Right ventricle myocardium superior (tissue), 1 donor: Measurements from ENCODE around the gene MILR1. TPM values are rescaled to one million over a fixed set of nuclear protein-coding genes. Genes with fewer than 3 reads are reported as not detected.
"Not testable (repeated sequence)": the region's sequence is repeated elsewhere in the genome, so short reads cannot be mapped to it uniquely, and the experiment has no call there.

Experiments used
- ATAC-seq: fragments of 200-7000 bp; cut with Tn5 transposase; one replicate; pipeline ENCODE4 v1.9.1; 2020; ENCODE audit warnings: mild to moderate bottlenecking; ENCODE audit not compliant: poor library complexity
- DNase-seq: peaks from one replicate; pipeline ENCODE4 v3.0.0-alpha.2; 2020
- intact Hi-C: fragments of 100-400 bp; cut with DNase I; formaldehyde crosslinking; loops from one replicate; pipeline ENCODE4 v1.11.2; 2022
- long read RNA-seq: library from polyadenylated mRNA; unstranded; transcript quantifications from one replicate; pipeline ENCODE4 v2.0.0, GENCODE V29; 2021
- total RNA-seq: library from RNA; stranded (reverse); fragmentation: NEBNext Ultra II Directional; extraction: Animal tissue kit (Norgen Biotek cat#: 25700); gene quantifications from one replicate; pipeline ENCODE4 v1.2.1, GENCODE V29; 2021
- donor health status: DM: no; HTN: yes; CAD: no; lungs with severe emphysema.

The MILR1 gene, protein sequence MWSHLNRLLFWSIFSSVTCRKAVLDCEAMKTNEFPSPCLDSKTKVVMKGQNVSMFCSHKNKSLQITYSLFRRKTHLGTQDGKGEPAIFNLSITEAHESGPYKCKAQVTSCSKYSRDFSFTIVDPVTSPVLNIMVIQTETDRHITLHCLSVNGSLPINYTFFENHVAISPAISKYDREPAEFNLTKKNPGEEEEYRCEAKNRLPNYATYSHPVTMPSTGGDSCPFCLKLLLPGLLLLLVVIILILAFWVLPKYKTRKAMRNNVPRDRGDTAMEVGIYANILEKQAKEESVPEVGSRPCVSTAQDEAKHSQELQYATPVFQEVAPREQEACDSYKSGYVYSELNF
- 2.2 TPM for total RNA-seq
- long read RNA-seq, partial matches to known transcripts, result 0 of 2 reads
- long read RNA-seq, other reads (novel, unspliced or antisense), result 2 of 2 reads

DNA sequence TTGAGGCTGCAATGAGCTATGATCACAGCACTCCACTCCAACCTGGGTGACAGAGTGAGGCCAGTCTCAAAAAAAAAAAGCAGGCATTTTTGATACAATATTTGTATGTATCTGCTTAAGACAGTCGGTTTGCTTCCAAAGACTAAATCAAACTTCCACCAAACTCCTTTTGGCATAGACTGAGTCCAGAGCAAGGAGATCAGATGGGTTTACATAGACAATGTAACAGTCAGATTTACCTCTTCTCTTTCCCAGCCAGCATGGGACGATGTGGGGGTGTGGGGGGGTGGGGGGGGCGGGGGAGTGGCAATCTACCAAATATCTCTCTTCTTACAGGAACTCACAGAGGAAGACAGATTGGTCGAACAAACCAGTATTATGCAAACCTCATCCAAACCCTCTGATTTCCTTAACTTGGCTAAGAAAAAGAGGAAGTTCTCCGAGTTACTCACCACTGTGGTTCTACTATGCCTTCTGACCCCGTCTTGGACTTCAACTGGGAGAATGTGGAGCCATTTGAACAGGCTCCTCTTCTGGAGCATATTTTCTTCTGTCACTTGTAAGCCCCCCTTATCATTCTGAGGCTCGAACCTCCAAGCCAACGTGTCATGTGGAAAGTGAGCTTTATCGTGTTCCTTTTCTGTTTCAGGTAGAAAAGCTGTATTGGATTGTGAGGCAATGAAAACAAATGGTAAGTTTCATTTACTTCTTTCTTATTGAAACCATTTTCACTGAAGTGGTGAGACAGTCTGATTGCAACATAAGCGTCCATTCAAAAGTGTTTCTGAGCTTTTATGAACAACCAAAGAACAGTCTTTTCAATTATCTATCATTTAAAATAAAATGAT is at the start of gene MILR1:
MILR1 (plus strand) TSS at position 451 of the 848 bp plus-strand sequence; CDS start at position 505, 54 bp downstream.
- ATAC-seq, result peak; percentile 97
- intact Hi-C loops, result no loop called here
- no peak for DNase-seq

DNA sequence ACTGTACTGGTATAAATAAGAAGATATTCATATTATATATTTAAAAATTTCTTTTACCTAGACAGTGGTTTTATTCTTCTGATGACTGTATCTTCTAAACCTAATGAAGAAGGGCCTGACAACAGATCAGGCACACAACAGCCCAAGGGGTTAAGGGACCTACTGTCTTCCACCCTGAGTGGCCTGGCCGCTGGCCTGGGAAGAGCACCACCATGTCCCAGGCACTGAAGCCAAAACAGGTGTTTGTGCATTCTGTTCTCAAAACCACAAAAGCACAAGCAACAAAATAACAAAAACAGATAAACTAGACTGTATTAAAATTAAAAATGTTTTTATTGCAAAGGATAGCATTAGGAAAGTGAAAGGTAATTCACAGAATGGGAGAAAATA is 49.2 kb upstream of the MILR1 start:
- intact Hi-C loops, result no loop called here
- DNase-seq (no peak), ATAC-seq (no peak)

DNA sequence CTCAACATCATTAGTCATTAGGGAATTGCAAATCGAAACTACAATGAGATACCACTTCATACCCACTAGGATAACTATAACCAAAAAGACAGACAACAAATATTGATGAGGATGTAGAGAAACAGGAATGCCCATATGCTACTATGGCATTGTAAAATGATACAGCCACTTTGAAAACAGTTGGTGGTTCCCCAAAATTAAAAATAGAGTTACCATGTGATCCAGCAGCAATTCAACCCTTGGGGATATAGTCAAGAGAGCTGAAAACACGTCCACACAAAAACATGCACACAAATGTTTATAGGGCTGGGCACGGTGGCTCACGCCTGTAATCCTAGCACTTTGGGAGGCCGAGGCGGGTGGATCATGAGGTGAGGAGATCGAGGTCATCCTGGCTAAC is 48.3 kb upstream of the MILR1 start:
- intact Hi-C loops, result no loop called here
- ATAC-seq (no peak), DNase-seq (peak; percentile 25)

DNA sequence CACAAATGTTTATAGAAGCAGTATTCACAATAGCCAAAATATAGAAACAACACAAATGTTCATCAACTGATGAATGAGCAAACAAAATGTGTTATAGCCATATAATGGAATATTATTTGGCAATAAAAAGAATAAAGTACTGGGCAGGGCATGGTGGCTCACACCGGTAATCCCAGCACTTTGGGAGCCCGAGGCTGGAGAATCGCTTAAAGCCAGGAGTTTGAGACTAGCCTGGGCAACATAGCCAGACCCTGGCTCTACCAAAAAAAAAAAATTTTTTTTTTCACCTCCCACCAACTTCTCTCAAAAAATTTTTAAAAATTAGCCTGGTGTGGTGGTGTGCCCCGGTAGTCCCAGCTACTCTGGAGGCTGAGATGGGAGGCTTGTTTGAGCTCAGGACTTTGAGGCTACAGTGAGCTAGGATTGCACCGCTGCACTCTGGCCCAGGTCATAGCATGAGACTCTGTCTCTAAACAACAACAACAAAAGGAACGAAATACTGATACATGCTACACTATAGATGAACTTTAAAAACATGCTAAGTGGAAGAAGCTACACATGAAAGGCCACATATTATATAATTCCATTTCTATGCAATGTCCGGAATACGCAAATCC is 47.6 kb upstream of the MILR1 start:
- ATAC-seq (no peak), DNase-seq (peak; percentile 21)
- intact Hi-C loops, result no loop called here

DNA sequence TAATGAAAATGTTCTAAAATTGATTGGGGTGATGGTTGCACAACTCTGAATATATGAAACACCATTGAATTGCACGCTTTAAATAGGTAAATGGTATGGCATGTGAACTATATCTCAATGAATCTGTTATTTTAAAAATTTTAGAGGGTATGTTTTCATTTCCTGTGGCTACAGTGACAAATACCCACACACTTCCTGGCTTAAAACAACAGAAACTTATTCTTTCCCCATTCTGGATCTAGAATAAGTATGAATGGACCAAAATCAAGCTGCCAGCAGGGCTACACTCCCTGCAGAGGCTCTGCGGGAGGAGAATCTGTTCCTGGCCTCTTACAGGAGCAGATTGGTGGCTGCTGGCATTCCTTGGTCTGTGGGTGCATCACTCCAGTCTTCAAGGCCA is 47.0 kb upstream of the MILR1 start:
- intact Hi-C loops, result no loop called here
- ATAC-seq (no peak), DNase-seq (no peak)

DNA sequence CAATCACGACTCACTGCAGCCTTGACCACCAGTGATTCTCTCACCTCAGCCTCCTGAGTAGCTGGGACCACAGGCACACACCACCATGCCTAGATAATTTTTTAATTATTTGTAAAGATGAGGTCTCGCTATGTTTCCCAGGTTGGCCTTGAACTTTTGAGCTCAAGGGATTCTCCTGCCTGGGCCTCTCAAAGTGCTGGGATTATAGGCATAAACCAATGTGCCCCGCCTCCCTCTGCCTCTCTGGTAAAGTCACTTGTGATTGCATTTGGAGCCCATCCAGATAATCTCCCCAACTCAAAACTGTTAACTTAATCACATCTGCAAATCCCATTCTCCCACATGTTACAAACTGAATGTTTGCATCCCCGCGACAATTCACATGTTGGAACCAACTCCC is 46.4 kb upstream of the MILR1 start:
- ATAC-seq (no peak), DNase-seq (peak; percentile 2)
- intact Hi-C loops, result no loop called here

DNA sequence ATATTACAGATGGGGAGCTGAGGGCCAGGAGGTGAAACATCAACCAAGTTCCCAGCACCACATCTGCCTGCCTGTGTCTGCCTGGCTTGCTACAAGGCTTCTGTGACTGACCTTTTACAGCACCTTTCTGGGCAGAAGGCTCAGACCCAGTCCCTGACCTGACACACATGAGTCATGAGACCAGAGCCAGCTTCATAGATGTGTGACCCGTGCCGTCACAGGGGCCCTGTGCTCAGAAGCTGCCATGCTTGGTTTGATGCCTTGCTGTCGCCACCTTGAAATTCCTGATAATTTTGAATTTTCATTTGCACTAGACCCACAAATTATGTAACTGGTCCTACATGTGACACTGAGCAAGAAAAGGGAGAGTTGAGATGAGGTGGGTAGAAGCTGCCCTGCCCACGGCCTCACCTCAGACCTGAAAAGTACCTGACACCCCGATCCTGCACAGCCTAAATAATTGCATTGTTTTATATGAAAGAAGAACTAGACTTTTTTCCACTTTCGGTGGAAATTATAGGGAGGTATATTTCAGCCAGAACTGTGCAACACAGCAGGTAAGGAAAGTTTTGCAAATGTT is 44.9 kb upstream of the MILR1 start:
- peak; percentile 20 for DNase-seq
- intact Hi-C loops, result no loop called here
- no peak for ATAC-seq

DNA sequence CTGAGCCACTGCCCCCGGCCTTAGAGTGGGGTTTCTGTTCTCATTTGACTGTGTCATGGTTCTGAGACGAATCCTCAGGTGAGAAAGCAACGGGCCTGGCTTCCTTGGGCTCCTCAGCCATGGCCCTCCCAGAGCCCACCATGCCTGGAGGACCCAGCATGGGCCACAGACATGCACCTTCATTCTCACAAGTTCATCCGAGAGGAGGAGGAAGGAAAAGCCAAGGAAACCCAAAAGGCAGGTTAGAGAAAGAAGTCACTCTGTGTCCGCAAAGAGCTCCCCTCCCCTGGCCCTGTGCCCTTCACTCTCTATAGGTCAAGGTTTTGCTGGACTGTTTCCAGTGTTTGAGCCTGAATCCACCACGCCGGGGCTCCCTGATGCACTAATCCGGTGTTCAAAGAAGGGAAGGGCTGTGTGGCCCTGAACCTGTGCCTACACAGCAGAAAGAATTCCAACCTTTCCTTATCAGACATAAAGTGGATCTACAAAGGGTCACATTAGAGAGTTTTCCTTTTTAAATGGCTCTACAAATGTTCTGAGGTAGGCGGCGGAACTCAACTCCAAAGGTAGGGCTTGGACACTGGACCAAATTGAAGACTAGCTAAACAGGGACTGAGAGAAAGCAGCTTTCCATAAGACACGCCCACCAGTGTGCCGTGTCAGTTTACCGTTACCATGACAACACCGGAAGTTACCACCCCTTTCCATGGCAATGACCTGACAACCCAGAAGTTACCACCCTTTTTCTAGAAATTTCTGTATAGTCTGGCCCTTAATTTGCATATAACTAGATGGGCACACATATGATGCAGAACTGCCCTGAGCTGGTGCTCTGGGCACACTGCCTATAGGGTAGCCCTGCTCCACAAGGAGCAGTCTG is 42.4 kb upstream of the MILR1 start:
- intact Hi-C loops, result no loop called here
- DNase-seq, result peak; percentile 39
- ATAC-seq, result no peak

DNA sequence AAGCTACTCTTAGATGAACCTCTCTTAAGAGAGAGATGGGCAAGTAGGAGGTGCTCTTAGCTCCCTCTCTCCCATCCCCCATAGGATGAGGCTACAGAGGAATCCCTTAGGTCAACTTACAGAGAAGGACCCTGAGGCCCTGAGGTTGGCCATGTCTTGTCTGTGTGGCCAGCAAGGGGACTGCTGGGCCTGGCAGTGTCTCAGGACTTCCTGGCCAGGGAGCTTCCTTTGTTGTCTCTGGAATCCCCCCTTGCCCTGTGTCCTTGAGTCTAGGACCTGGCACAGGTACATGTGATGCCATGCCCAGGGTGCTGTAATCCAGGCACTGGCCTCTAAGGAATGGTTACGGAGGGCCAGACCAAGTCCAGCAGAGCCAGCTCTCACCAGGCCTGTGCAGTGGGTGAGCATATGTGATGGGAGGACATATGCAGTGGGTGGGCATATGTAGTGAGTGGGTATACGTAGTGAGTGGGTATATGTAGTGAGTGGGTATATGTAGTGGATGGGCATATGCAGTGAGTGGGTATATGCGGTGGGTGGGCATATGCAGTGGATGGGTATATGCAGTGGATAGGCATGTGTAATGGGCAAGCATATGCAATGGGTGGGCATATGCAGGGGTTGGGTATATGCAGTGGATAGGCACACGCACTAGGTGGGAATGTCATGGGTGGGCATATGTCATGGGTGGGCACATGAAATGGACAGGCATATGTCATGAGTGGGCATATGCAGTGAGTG is 38.0 kb upstream of the MILR1 start:
- no peak for ATAC-seq
- DNase-seq, result no peak

DNA sequence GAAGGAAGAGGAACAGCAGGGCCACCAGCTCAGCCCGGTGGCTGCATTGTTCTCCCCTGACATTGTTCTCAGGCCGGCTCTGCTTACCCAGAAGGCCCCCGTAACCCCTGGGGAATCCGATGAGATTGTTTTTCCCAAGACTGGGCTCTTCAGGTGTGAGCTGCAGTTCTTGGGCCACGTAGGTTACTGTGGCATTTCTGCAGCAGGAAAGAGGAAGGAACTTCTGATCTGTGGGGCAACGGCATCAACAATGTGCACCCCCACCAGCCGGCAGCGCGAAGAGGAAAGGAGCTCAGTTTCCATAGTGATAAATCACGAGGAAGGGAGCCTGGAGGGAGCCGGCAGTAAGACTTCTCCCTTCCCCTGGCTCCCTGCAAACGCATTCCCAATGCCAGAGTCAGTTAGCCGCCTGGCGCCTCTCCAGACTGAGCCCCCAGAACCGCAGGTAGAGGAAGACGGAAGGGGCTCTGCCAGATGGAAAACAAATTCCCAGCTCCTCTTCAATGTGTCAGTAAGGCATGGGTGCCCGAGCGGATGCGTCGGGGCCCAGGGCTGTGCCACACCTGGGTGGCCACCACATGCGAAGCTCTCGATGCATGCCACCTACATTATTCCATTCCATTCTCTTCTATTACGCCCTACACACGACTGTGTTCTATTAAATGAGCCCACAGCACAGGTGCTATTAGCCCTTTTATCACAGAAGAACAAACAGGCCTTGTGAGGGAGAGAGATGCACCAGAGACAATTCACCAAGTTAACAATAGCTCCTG is 36.7 kb upstream of the MILR1 start:
- peak; percentile 72 for ATAC-seq
- intact Hi-C loops, result loop anchor here (2.0 to 10.0 kb wide), 2 partner anchors 103 to 233 kb away; no protein-coding TSS in a partner anchor
- peak; percentile 78 for DNase-seq

More for the DNA sequence above, 38.0 kb upstream of the MILR1 start:
- intact Hi-C loops, result loop anchor here (10.0 kb wide), 1 partner anchor 234 kb away; no protein-coding TSS in a partner anchor

DNA sequence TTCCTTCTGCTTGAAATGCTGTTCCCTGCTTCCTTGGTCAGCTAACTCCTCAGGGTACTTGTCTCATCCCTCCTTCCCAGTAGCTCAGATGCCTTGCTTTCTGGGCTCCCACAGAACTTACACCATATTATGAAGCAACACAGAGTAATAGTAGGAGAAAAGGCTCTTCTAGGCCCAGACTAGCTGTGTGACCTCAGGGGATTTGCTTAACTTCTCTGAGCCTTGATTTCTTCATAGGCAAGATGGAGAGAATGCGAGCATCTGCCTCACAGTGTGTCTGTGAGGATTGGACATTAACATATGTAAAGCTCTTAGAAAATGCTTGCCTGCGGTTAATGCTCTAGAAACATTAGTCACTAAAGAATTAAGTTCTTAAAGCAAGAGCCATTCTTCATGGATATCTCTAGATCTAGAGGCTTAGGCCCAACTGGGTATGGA is 36.0 kb upstream of the MILR1 start:
- intact Hi-C loops, result loop anchor here (2.0 to 10.0 kb wide), 2 partner anchors 104 to 232 kb away; no protein-coding TSS in a partner anchor
- DNase-seq, result no peak
- no peak for ATAC-seq

DNA sequence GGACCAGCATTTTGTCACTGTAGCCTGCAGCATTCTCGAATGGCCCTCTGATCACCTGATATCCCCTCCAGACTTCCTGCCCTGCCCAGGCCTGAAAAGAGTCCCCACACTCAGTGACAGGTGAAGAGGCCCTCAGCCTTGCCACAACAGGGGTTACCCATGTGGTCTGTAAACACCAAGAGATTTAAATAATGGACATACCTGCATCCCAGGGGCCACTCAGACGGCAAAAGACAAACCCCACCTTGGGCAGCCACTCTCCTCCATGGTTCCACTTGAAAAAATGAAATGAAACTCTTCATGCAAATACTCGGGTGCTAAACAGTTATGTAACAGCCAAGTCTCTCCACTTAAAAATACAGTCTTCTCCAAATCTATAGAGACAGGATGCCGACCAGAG is 35.4 kb upstream of the MILR1 start:
- DNase-seq, result no peak
- intact Hi-C loops, result loop anchor here (2.0 to 10.0 kb wide), 2 partner anchors 105 to 231 kb away; no protein-coding TSS in a partner anchor
- ATAC-seq, result no peak

DNA sequence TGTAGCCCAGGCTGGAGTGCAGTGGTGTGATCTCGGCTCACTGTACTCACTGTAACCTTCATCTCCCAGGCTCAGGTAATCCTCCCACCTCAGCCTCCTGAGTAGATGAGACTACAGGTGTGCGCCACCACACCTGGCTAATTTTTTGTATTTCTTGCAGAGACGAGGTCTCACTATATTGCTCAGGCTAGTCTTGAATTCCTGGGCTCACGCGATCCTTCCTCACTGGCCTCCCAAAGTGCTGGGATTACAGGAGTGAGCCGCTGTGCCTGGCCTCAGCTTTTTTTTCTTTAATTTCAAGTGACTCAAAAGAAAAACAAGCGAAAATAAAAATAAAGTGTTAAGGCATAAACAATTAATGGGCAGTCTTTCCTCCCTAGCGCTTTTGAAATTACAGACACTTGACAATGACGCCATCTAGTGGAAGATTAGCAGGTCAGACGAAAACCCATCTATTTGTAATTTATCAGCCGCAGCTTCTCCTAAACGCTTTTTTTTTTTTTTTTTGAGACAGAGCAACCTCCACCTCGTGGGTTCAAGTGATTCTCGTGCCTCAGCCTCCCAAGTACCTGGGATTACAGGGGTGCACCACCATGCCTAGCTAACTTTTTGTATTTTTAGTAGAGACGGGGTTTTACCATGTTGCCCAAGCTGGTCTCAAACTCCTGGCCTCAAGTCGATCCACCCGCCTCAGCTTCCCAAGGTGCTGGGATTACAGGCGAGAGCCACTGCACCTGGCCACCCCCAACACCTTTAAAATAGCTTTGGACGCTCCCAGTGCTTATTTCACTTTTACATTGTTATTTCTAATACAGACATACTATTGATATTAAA is 30.2 kb upstream of the MILR1 start:
- intact Hi-C loops, result loop anchor here (5.0 to 10.0 kb wide), 2 partner anchors 96 to 226 kb away; no protein-coding TSS in a partner anchor
- no peak for DNase-seq
- ATAC-seq, result peak; percentile 74

DNA sequence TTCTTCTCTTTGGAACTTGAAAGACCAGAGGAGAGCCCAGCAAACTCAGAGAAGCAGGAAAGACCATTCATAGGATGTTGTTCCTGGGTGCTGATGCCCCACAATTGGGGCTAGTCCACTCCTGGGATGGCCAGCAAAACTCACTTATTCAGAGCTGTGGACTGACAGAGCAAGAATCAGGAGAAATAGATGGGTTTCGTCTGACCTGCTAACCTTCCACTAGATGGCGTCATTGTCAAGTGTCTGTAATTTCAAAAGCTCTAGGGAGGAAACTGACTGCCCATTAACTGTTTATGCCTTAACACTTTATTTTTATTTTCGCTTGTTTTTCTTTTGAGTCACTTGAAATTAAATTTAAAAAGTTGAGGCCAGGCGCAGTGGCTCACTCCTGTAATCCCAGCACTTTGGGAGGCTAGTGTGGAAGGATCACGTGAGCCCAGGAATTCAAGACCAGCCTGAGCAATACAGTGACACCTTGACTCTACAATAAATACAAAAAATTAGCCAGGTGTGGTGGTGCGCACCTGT is 28.7 kb upstream of the MILR1 start:
- intact Hi-C loops, result loop anchor here (5.0 kb wide), 1 partner anchor 67 kb away; no protein-coding TSS in a partner anchor
- DNase-seq, result no peak
- ATAC-seq, result peak; percentile 85

DNA sequence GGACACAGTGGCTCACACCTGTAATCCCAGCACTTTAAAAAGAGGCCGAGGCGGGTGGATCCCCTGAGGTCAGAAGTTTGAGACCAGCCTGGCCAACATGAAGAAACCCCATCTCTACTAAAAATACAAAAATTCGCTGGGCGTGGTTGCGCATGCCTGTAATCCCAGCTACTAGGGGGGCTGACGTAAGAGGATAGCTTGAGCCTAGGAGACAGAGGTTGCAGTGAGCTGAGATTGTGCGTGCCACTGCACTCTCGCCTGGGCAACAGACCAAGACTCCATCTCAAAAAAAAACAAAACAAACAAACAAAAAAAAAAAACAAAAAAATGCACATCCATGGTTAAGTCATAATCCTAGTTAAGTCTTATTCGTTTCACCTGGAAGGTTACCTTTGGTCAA is 26.8 kb upstream of the MILR1 start:
- intact Hi-C loops, result loop anchor here (5.0 kb wide), 1 partner anchor 65 kb away; no protein-coding TSS in a partner anchor
- not testable (repeated sequence) for ATAC-seq, DNase-seq
